Endothelial cell of umbilical vein (primary cell): Measurements from ENCODE around the gene CRIM1. TPM values are rescaled to one million over a fixed set of nuclear protein-coding genes. Genes with fewer than 3 reads are reported as not detected.
A peak's percentile ranks its signal among the peaks of the same experiment; 100 is the strongest.

ENCODE experiments used
- BruUV-seq: library from RNA; stranded (reverse); fragments of 400-500 nt; replicated peaks from 2 replicates; lab custom pipeline; 2021; lab: Mats Ljungman, UMichigan
- CTCF ChIA-PET: fragments of 300-600, 350-600 bp; sonication (Branson Sonifier 250); formaldehyde crosslinking; loops from one replicate; lab custom pipeline; 2021; ENCODE audit warnings: antibody characterized with exemption, inconsistent platforms; lab: Charles Lee
- POLR2A ChIA-PET: fragments of 300-600, 350-600 bp; sonication (Branson Sonifier 250); formaldehyde crosslinking; loops from one replicate; lab custom pipeline; 2021; ENCODE audit warnings: antibody characterized with exemption, inconsistent platforms; lab: Charles Lee
- DNase-seq: peaks from one replicate; pipeline ENCODE4 v3.0.0-alpha.2; 2011; ENCODE audit warnings: low read depth, low spot score
- FAIRE-seq: peaks from 2 replicates; lab custom pipeline; 2011; peaks lifted over from hg19 to GRCh38; lab: Jason Lieb, UNC
- H2AFZ ChIP-seq: 2 replicates; pipeline ENCODE4 v1.6.0; 2012; ENCODE audit warnings: low read depth, low read length, control low read depth, inconsistent platforms
- H3K27ac ChIP-seq: 2 replicates; pipeline ENCODE4 v1.5.1; 2011; ENCODE audit warnings: low read depth, mild to moderate bottlenecking, control low read depth, low read length, moderate library complexity; ENCODE audit not compliant: insufficient read depth
- H3K27me3 ChIP-seq, 2 experiments: 2 replicates each; pipeline versions ENCODE4 v1.6.0 to v1.6.1; 2011; ENCODE audit warnings: low read length in 2 of 2, mixed read lengths in 1 of 2; ENCODE audit not compliant: control insufficient read depth in 2 of 2, insufficient read depth in 2 of 2
- H3K36me3 ChIP-seq, 2 experiments: 2 replicates in 1 of 2; 3 replicates in 1 of 2; pipeline ENCODE4 v1.5.1; 2011; ENCODE audit warnings: low read length in 2 of 2, mild to moderate bottlenecking in 1 of 2, moderate library complexity in 1 of 2; ENCODE audit not compliant: control insufficient read depth in 2 of 2, insufficient read depth in 2 of 2; ENCODE audit errors: extremely low read depth in 1 of 2
- H3K4me1 ChIP-seq: 3 replicates; pipeline ENCODE4 v1.5.1; 2011; ENCODE audit warnings: mild to moderate bottlenecking, low read length; ENCODE audit not compliant: control insufficient read depth, insufficient read depth; ENCODE audit errors: extremely low read depth
- H3K4me2 ChIP-seq: 2 replicates; pipeline ENCODE4 v1.6.1; 2011; ENCODE audit warnings: low read length, control low read depth, mixed read lengths; ENCODE audit not compliant: insufficient read depth
- H3K4me3 ChIP-seq, 3 experiments: fragments of 200-600 bp in 1 of 3; sonication (generic), shearing (Covaris generic) in 1 of 3; replicated peaks in 1 of 3; 2 replicates each; pipeline ENCODE4 v1.5.1; 2011 to 2016; ENCODE audit warnings: control low read depth in 3 of 3, low read length in 3 of 3, mild to moderate bottlenecking in 2 of 3, inconsistent platforms in 1 of 3, low read depth in 1 of 3, moderate library complexity in 1 of 3; ENCODE audit not compliant: insufficient read depth in 1 of 3
- H3K79me2 ChIP-seq: 2 replicates; pipeline ENCODE4 v1.6.0; 2012; ENCODE audit warnings: low read length, inconsistent platforms; ENCODE audit not compliant: control insufficient read depth, insufficient read depth
- H3K9ac ChIP-seq: replicated peaks from 2 replicates; pipeline ENCODE3; 2011; ENCODE audit warnings: low read length, control low read depth; ENCODE audit not compliant: insufficient read depth; ENCODE audit errors: extremely low read depth
- H3K9me1 ChIP-seq: replicated peaks from 3 replicates; pipeline ENCODE4 v1.6.0; 2011; ENCODE audit warnings: mild to moderate bottlenecking, low read length; ENCODE audit not compliant: control insufficient read depth, insufficient read depth; ENCODE audit errors: extremely low read depth
- H3K9me3 ChIP-seq: replicated peaks from 2 replicates; pipeline ENCODE4 v1.5.1; 2012; ENCODE audit warnings: low read length, inconsistent platforms; ENCODE audit not compliant: control insufficient read depth, insufficient read depth
- H4K20me1 ChIP-seq: replicated peaks from 2 replicates; pipeline ENCODE3; 2011; ENCODE audit warnings: mild to moderate bottlenecking, low read length; ENCODE audit not compliant: control insufficient read depth, insufficient read depth; ENCODE audit errors: extremely low read depth
- EZH2 ChIP-seq: IDR thresholded peaks from 2 replicates; pipeline ENCODE4 v1.6.1; 2012; ENCODE audit warnings: borderline replicate concordance, low read depth, mild to moderate bottlenecking, moderate library complexity, low read length, inconsistent platforms; ENCODE audit not compliant: severe bottlenecking
- FOS ChIP-seq: IDR thresholded peaks from 2 replicates; pipeline ENCODE4 v1.6.1; 2011; ENCODE audit warnings: mild to moderate bottlenecking, low read length, moderate library complexity, borderline replicate concordance; ENCODE audit not compliant: insufficient read depth
- GATA2 ChIP-seq: IDR thresholded peaks from 2 replicates; pipeline ENCODE4 v1.7.0; 2011; ENCODE audit warnings: low read depth, mild to moderate bottlenecking, moderate library complexity, mixed read lengths, low read length; ENCODE audit not compliant: insufficient read length, insufficient read depth
- JUN ChIP-seq: IDR thresholded peaks from 2 replicates; pipeline ENCODE4 v1.6.1; 2011; ENCODE audit warnings: borderline replicate concordance, low read depth; ENCODE audit not compliant: insufficient read length, insufficient read depth
- MAX ChIP-seq: IDR thresholded peaks from 2 replicates; pipeline ENCODE4 v1.6.1; 2011; ENCODE audit not compliant: insufficient read depth, insufficient read length
- MYC ChIP-seq: IDR thresholded peaks from one replicate; pipeline ENCODE4 v1.6.1; 2011; ENCODE audit warnings: mild to moderate bottlenecking, low read depth, low read length
- POLR2A ChIP-seq: IDR thresholded peaks from 2 replicates; pipeline ENCODE4 v1.6.1; 2012; ENCODE audit warnings: low read depth, mild to moderate bottlenecking, control low read depth, low read length
- POLR2AphosphoS5 ChIP-seq: IDR thresholded peaks from 2 replicates; pipeline ENCODE4 v1.6.1; 2012; ENCODE audit warnings: low read depth, mild to moderate bottlenecking, control low read depth, low read length, moderate library complexity; ENCODE audit not compliant: insufficient read depth
- dilution Hi-C: fragments of 300-500 bp; cut with MboI; formaldehyde crosslinking; loops from one replicate; pipeline ENCODE4 v1.15.0; 2019; ENCODE audit warnings: low sequenced_read_pairs; ENCODE audit not compliant: extremely low pct_ligation_motif_present
- intact Hi-C: fragments of 100-400 bp; cut with micrococcal nuclease; formaldehyde crosslinking; loops from one replicate; pipeline ENCODE4 v1.10.0; 2022
- polyA plus RNA-seq, 4 experiments: library from polyadenylated mRNA; depleted of rRNA in 3 of 4; stranded (reverse) in 3 of 4; unstranded in 1 of 4; fragments of >200 nt; gene quantifications; 2 replicates each; pipeline versions ENCODE4 v1.2.1 to v1.2.3, GENCODE V29; 2011 to 2012; ENCODE audit warnings: missing spikeins in 1 of 4
- total RNA-seq: library from RNA; stranded (reverse); gene quantifications from 2 replicates; pipeline ENCODE4 v1.2.3, GENCODE V29; 2021
- TF ChIP-seq, protein P1 (sequence below), 2 donors: IDR thresholded peaks; 1 replicate in 1 of 2; 2 replicates in 1 of 2; pipeline ENCODE4 v1.5.1; 2011; ENCODE audit warnings: low read length in 2 of 2, mild to moderate bottlenecking in 2 of 2, moderate library complexity in 2 of 2, control low read depth in 1 of 2, inconsistent platforms in 1 of 2, low read depth in 1 of 2; ENCODE audit not compliant: insufficient read depth in 1 of 2; ENCODE audit errors: extremely low read depth in 1 of 2

Gene CRIM1
- total and polyA plus RNA-seq, 2 donors (not counting 3 experiments of a cell fraction or from before 2014, with no cell fraction given) = 422 to 649 TPM

DNA sequence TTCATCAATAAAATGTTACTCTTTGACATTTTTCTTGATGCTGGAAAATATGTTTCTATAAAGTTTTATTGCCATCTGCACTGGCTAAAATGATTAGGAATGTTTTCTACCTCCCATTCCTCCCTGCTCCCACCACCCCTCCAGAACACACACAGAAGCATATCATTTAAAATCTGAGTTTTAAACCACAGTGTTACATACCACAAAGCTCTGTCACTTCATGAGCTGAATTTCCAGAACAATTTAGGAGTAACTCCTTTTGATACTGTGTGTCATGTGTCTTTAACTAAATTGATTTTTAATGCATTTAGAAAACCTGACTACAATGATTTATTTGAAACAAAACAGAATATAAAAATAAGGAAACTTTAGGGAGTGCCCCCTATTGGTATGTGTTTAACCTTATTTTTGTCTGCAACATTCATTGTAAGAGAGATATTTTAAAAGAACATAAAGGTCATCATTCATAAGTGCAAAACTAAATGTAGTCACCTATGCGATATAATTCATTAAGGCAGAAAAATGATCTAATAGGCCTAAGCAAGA is 190.4 kb downstream of the CRIM1 start:
- H4K20me1 ChIP-seq = no peaks in the 10 kb centered on the region
- no peak overlapping the region for H3K9ac ChIP-seq
- no peak for DNase-seq
- H3K27ac ChIP-seq = no peak overlapping the region
- H3K36me3 ChIP-seq = peaks cover 15 to 61% of the 10 kb centered on the region in 2 experiments
- H2AFZ ChIP-seq = no peak overlapping the region
- H3K27me3 ChIP-seq = no peaks in the 10 kb centered on the region
- TF ChIP-seq FOS = no peak
- no peak for TF ChIP-seq EZH2
- no peak for TF ChIP-seq GATA2
- POLR2A ChIA-PET = no interaction called here
- H3K4me1 ChIP-seq = peaks cover 86% of the 10 kb centered on the region
- CTCF ChIA-PET = interaction anchor here (0.9 to 3.4 kb wide), 6 partner anchors 11 to 193 kb away, joined by 3 to 12 read pairs (median 3); no protein-coding TSS in a partner anchor
- FAIRE-seq = no peak
- no peaks in the 10 kb centered on the region for H3K9me1 ChIP-seq
- peaks cover 10% of the 10 kb centered on the region for H3K79me2 ChIP-seq
- H3K4me3 ChIP-seq = no peak overlapping the region
- no peak overlapping the region for H3K4me2 ChIP-seq
- intact Hi-C loops (loop anchor here (2.0 to 5.0 kb wide), 2 partner anchors 119 to 194 kb away; no protein-coding TSS in a partner anchor), dilution Hi-C loops (no loop called here)
- no peaks in the 10 kb centered on the region for H3K9me3 ChIP-seq
- BruUV-seq = no TSS peak

- Histone ChIP-seq H3K9me1 (no peaks in the 10 kb centered on the region), H3K36me3 (peaks cover 24 to 62% of the 10 kb centered on the region in 2 experiments), H3K4me2 (peak overlapping the region; percentile 21), H3K4me3 (no peak overlapping the region), H3K9me3 (no peaks in the 10 kb centered on the region), H3K9ac (no peak overlapping the region), H2AFZ (no peak overlapping the region), H3K79me2 (peaks cover 9% of the 10 kb centered on the region), H3K27me3 (no peaks in the 10 kb centered on the region), H4K20me1 (no peaks in the 10 kb centered on the region), H3K27ac (peak overlapping the region; percentile 39), H3K4me1 (peaks cover 66% of the 10 kb centered on the region)
- no TSS peak for BruUV-seq
- intact Hi-C loops = loop anchor here (2.0 to 5.0 kb wide), 2 partner anchors 21 to 196 kb away; no protein-coding TSS in a partner anchor
- FAIRE-seq = no peak
- no peak for DNase-seq
- dilution Hi-C loops = no loop called here
- ChIA-PET POLR2A (no interaction called here), CTCF (no interaction called here)
- TF ChIP-seq MAX = no peak
- TF ChIP-seq JUN = no peak
- no peak for TF ChIP-seq FOS
- TF ChIP-seq GATA2 = no peak
- TF ChIP-seq EZH2 = no peak
- TF ChIP-seq MYC = no peak
- TF ChIP-seq POLR2A = peak; percentile 67
- TF ChIP-seq POLR2AphosphoS5 = peak; percentile 18
- TF ChIP-seq, protein P1, sequence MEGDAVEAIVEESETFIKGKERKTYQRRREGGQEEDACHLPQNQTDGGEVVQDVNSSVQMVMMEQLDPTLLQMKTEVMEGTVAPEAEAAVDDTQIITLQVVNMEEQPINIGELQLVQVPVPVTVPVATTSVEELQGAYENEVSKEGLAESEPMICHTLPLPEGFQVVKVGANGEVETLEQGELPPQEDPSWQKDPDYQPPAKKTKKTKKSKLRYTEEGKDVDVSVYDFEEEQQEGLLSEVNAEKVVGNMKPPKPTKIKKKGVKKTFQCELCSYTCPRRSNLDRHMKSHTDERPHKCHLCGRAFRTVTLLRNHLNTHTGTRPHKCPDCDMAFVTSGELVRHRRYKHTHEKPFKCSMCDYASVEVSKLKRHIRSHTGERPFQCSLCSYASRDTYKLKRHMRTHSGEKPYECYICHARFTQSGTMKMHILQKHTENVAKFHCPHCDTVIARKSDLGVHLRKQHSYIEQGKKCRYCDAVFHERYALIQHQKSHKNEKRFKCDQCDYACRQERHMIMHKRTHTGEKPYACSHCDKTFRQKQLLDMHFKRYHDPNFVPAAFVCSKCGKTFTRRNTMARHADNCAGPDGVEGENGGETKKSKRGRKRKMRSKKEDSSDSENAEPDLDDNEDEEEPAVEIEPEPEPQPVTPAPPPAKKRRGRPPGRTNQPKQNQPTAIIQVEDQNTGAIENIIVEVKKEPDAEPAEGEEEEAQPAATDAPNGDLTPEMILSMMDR (IDR thresholded peaks at IDR 0.05; ENCODE audit: extremely low read depth in 1 of 2, insufficient read depth in 1 of 2, low read depth in 1 of 2, low read length in 2 of 2) = no peak
These were observed 192.3 kb downstream of the CRIM1 start for GRCh38 chr2:36547906-36548305.
